ENCODE results near the gene ATP6V1C2. TPM values are rescaled to one million over a fixed set of nuclear protein-coding genes. Genes with fewer than 3 reads are reported as not detected.

Gene ATP6V1C2
- total RNA-seq, 1 donor from 2014 or later = 0.14 TPM

- no peak for FAIRE-seq
- Mint-ChIP-seq H3K4me1 (ENCODE audit: low read depth, unreplicated experiment) (peaks cover 15% of the 10 kb centered on the region), H3K27me3 (ENCODE audit: low read depth, unreplicated experiment) (peaks cover 11% of the 10 kb centered on the region), H3K9me3 (ENCODE audit: unreplicated experiment) (peaks cover 2% of the 10 kb centered on the region), H3K36me3 (ENCODE audit: low read depth, unreplicated experiment) (no peaks in the 10 kb centered on the region), H3K4me3 (ENCODE audit: unreplicated experiment) (peak overlapping the region; percentile 47), H3K27ac (ENCODE audit: unreplicated experiment) (no peak overlapping the region)
- H3K9ac ChIP-seq (ENCODE audit: low read length) = no peak overlapping the region
- H4K20me1 ChIP-seq (ENCODE audit: insufficient read depth, low read length) = peaks cover 27% of the 10 kb centered on the region
- H3K27ac ChIP-seq (ENCODE audit: low read depth, low read length) = no peak overlapping the region
- H3K4me2 ChIP-seq (ENCODE audit: low read length) = no peak overlapping the region
- no peak overlapping the region for H3K4me3 ChIP-seq (ENCODE audit: insufficient read depth, low read depth, low read length)
- no peaks in the 10 kb centered on the region for H3K9me3 ChIP-seq (ENCODE audit: insufficient read depth, low read depth, low read length)
- peaks cover 33% of the 10 kb centered on the region for H3K79me2 ChIP-seq (ENCODE audit: insufficient read depth, low read length)
- no peak for DNase-seq (ENCODE audit: low read depth)
- no peaks in the 10 kb centered on the region for H3K36me3 ChIP-seq (ENCODE audit: insufficient read depth, low read length)
- peaks cover 14% of the 10 kb centered on the region for H3K4me1 ChIP-seq (ENCODE audit: insufficient read depth, low read length)
- TF ChIP-seq CTCF (IDR thresholded peaks at IDR 0.05; ENCODE audit: insufficient read depth, low read depth, low read length) (no peak), EZH2 (IDR thresholded peaks at IDR 0.05; ENCODE audit: insufficient read depth, low read length) (no peak)
- H2AFZ ChIP-seq (ENCODE audit: low read depth, low read length) = peak overlapping the region; percentile 69
- H3K27me3 ChIP-seq (ENCODE audit: insufficient read depth, low read length) = no peaks in the 10 kb centered on the region
Observed at GRCh38 chr2:10814142-10814541, 92.7 kb downstream of the ATP6V1C2 start.

- peak overlapping the region; percentile 69 for H2AFZ ChIP-seq (ENCODE audit: low read depth, low read length)
- no peak for DNase-seq (ENCODE audit: low read depth)
Observed at GRCh38 chr2:10814571-10815331, 93.3 kb downstream of the ATP6V1C2 start.

More at GRCh38 chr2:10814571-10815331, 93.3 kb downstream of the ATP6V1C2 start:
- Histone ChIP-seq H3K36me3 (ENCODE audit: insufficient read depth, low read length) (no peaks in the 10 kb centered on the region), H3K4me2 (ENCODE audit: low read length) (no peak overlapping the region), H3K9me3 (ENCODE audit: insufficient read depth, low read depth, low read length) (no peaks in the 10 kb centered on the region), H4K20me1 (ENCODE audit: insufficient read depth, low read length) (peaks cover 21% of the 10 kb centered on the region), H3K9ac (ENCODE audit: low read length) (no peak overlapping the region), H3K27me3 (ENCODE audit: insufficient read depth, low read length) (peaks cover 2% of the 10 kb centered on the region), H3K4me1 (ENCODE audit: insufficient read depth, low read length) (peaks cover 11% of the 10 kb centered on the region), H3K27ac (ENCODE audit: low read depth, low read length) (no peak overlapping the region), H3K79me2 (ENCODE audit: insufficient read depth, low read length) (peaks cover 27% of the 10 kb centered on the region), H3K4me3 (ENCODE audit: insufficient read depth, low read depth, low read length) (no peak overlapping the region)
- H3K4me3 Mint-ChIP-seq (ENCODE audit: unreplicated experiment) = no peak overlapping the region
- H3K27me3 Mint-ChIP-seq (ENCODE audit: low read depth, unreplicated experiment) = peaks cover 11% of the 10 kb centered on the region
- peaks cover 15% of the 10 kb centered on the region for H3K4me1 Mint-ChIP-seq (ENCODE audit: low read depth, unreplicated experiment)
- peaks cover 2% of the 10 kb centered on the region for H3K9me3 Mint-ChIP-seq (ENCODE audit: unreplicated experiment)
- H3K27ac Mint-ChIP-seq (ENCODE audit: unreplicated experiment) = no peak overlapping the region
- H3K36me3 Mint-ChIP-seq (ENCODE audit: low read depth, unreplicated experiment) = no peaks in the 10 kb centered on the region
- FAIRE-seq = no peak
- TF ChIP-seq CTCF (IDR thresholded peaks at IDR 0.05; ENCODE audit: insufficient read depth, low read depth, low read length) (no peak), EZH2 (IDR thresholded peaks at IDR 0.05; ENCODE audit: insufficient read depth, low read length) (no peak)
